Activated effector memory CD4-positive, alpha-beta T cell treated with anti-CD3 and anti-CD28 coated beads, Interleukin-2, amount 50 U/mL, for 16 hours (primary cell): Measurements from ENCODE around the gene TUBA8.
"Not testable (repeated sequence)": the region's sequence is repeated elsewhere in the genome, so short reads cannot be mapped to it uniquely, and the experiment has no call there.

Source experiments
- DNase-seq: peaks from one replicate; pipeline ENCODE4 v3.0.0-alpha.2; 2020

Gene TUBA8

GRCh38 chr22:18110194-18110953, at the start of gene TUBA8:
Gene TUBA8 (plus strand): TSS chr22:18110809. CDS start chr22:18110866, 57 bp downstream.
- DNase-seq, result peak; percentile 77

DNA sequence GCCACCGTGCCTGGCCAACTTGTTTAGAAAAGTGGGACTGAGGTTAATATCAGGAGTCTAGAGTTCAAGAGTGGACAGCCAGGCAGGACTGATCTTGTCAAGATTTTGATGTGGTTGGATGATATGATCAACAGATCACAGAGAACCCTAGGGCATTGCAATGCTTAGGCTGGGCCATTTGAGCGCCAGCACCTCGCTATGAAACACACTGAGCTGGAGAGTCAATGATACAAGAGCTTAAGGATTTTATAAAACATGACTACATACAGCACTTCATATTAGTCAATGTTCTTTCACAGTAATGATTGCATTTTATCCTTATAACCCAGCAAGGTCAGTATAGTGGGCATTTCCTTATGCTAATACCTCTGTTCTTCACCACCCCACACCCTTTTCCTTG, 48.2 kb upstream of the TUBA8 start:
- no peak for DNase-seq

DNA sequence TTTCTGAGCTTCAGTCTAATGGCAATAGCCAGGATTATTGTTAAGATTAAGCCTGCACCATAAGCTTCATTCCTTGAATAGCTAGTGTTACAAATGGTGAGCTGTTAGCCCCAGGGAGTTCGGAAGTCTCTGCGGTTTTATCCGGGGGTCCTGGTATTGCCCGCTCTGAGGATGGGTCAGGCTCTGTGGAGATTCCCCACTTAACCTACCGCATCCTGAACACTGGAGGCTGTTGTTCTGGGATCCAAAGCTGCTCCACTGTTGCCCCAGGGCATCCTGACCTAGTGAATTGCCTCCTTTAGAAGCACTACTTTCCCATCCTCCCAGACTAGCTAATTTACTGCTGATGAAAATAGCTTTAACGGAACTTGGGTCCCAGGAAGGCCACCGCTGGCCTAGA, 47.3 kb upstream of the TUBA8 start:
- DNase-seq, result no peak

- not testable (repeated sequence) for DNase-seq
Measured at GRCh38 chr22:18063715-18064114, 46.9 kb upstream of the TUBA8 start.

GRCh38 chr22:18064636-18065035, 46.0 kb upstream of the TUBA8 start:
- no peak for DNase-seq

GRCh38 chr22:18065256-18065655, 45.4 kb upstream of the TUBA8 start:
- no peak for DNase-seq

- peak; percentile 45 for DNase-seq
Measured at GRCh38 chr22:18066181-18066859, 44.3 kb upstream of the TUBA8 start.

DNA sequence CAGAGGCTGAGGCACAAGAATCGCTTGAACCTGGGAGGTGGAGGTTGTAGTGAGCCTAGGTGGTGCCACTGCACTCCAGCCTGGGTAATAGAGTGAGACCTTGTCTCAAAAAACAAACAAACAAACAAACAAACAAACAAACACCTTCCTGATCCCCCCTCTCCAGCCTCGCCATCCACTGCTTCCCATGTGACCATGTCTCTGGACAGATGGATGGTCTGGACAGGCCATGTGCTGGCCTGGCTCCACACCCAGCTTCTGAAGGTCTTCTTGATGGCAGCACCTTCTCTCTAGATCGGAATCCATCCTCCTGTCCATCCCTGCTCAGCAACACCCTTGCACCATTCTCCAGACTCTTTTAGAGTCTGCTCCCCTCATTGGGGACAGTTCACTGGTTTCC, 43.5 kb upstream of the TUBA8 start:
- peak; percentile 9 for DNase-seq

GRCh38 chr22:18067548-18068341, 42.9 kb upstream of the TUBA8 start:
- peak; percentile 39 for DNase-seq

DNA sequence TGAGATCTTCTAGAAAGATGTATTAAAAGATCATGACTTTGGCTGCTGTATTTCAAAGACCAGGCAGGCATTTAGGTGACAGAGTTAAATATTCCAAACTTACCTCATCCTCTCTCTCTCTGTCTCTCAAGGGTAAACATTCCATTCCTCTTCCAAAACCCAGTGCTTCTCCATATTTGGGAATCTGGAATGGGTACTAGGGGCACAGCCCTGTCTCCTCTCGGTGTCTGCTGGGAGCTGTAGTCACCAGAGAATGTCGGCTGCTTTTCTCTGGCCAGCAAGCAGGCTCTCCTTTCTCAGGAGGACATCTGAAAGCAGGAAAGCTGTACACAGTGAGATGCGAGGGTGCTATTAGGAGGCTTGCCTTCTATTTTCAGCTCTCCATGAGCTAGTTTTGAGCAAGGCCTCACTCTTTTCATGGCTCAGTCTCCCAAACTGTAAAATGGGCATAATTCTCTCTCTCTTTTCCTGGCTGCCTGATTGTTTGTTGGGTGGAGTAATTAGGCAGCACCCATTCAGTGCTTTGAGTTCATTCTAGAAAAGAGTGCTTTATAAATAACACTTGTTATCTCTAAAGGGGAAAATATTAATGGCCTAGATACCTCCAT, 42.1 kb upstream of the TUBA8 start:
- no peak for DNase-seq

- DNase-seq, result no peak
Measured at GRCh38 chr22:18069041-18069440, 41.6 kb upstream of the TUBA8 start.

DNA sequence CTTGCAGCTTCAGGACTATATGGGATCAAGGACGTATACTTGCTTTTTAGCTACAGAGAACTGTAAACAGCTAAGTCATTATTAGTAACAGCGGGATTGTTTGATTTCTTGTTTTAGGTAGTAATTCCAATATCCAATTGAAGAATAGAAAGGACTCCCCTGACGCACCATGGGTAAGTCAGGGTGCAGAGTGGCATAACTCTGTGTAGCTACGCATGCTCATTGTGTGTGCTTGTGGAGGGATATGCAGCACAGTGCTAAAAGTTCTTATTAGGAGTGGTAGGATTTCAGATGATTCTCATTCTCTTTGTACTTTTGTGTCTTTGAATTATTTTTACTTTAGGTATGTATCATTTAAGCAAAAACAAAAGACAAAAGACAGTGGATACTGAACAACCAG, 40.6 kb upstream of the TUBA8 start:
- DNase-seq, result peak; percentile 8

DNA sequence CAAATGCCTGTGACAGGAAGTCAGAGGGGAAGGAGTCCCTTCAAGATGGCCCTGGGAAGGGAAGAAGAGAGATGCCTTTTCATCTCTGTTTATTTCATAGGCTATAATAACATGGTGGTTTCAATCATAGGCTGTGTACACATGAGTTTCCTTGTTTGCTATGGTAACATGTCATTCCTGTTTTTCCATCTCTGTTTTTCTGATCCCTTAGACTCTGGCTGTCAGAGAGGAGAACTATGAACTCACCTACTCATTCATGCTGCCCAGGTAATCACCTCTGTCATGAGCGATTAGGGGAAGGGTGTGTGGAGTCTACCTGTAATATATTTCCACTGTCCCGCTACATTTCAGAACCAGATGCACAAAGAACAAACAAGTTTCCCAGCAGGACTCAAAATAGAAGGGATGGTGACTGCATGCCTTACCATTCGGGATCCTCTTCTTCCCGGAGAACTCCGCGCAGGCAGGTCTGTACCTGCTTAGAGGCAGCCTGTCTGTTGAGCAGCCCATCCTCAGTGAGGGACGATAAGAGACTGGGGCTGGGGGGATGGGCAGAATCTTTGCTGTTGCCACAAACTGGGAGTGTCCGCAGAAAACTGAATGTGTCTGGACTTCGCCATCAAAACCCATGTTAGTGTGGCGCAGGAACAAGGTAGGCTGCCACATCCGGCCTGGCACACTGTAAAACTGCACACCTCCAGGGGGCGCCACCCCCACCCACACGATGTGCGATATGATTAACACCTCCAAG, 39.9 kb upstream of the TUBA8 start:
- peak; percentile 57 for DNase-seq

GRCh38 chr22:18071307-18071967, 39.2 kb upstream of the TUBA8 start:
- peak; percentile 6 for DNase-seq

GRCh38 chr22:18071968-18072310, 38.7 kb upstream of the TUBA8 start:
- peak; percentile 16 for DNase-seq

GRCh38 chr22:18073467-18073866, 37.1 kb upstream of the TUBA8 start:
- peak; percentile 25 for DNase-seq

- peak; percentile 17 for DNase-seq
Measured at GRCh38 chr22:18073927-18074326, 36.7 kb upstream of the TUBA8 start.

- peak; percentile 38 for DNase-seq
Measured at GRCh38 chr22:18075101-18075719, 35.4 kb upstream of the TUBA8 start.

DNA sequence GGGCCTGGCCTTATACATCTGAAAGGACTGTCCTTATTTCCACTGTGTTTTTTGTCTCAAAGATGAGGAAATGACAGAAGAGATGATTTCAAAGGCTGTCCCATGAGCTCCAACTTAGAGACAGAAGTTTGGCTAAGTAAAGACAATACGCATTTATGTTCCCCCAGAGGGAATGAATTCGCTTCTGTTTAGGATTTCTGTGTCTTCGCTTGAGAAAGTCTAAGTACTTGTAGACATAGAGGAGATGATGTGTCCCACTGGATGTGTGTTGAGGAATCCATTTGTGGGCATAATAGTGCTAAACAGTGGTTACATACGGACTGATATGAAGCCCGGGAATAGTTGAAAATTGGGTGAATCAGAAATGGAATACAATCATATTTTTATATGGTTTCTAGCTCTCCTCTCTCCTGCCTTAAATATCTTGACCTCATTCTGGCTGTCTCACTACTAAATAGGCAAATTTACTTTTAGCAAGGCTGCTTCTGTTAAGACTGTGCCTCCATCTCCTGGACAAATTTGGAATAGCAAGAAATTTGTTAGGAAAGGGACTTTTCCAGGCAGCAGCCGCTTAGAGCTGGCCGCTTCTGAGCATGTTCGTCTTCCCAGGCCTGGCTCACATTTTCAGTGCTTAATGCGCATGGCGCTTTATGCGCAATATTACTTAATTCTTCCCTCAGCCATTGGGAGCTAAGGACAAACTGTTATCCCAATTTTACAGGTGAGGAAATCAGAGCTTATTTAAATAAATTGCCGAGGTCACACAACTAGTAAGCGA, 34.7 kb upstream of the TUBA8 start:
- DNase-seq, result peak; percentile 70

- DNase-seq, result no peak
Measured at GRCh38 chr22:18077087-18077638, 33.4 kb upstream of the TUBA8 start.
